NCI-H2081 treated with DMSO at 0.1 percent for 48 hours (cell line): Measurements from ENCODE around the gene GNL2.
"Not testable (repeated sequence)": the region's sequence is repeated elsewhere in the genome, so short reads cannot be mapped to it uniquely, and the experiment has no call there.

Experiments
- DNase-seq: peaks from one replicate; lab custom pipeline; 2025; lab: John Stamatoyannopoulos, UW

Gene GNL2

DNA sequence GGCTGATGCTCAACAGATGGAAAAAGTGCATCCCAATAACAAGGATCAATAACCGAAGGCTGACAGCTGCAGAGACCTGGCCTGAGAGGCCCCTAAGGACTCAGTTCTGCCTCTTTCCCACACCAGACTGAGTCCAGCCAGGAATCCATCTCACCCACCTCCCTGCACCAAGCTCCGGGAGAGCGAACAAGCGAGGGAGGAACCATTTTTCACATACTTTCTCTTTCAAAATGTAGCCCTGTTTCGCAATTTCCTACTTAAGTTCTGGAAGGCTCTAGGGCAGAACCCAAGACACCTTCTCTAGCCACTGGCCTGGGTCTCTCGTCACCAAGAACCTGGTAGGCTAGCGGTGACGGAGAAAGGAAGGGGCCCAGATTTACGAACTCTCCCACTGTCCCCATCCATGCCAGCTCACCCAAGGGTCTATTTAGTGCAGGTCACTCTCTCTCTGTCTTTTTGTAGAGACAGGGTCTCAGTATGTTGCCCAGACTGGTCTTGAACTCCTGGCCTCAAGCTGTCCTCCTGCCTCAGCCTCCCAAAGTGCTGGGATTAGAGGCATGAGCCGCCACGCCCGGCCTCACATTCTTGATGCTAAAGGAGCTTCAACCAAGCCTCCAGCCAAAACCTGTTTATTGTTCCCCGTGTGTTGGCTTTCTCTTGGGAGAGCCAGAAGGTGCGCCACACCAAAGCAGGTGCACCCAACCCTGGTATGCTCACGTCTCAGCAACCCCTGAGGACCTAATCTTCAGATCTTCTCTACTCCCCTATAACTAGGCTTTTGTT lies 10.9 kb upstream of the GNL2 start:
- no peak for DNase-seq

DNA sequence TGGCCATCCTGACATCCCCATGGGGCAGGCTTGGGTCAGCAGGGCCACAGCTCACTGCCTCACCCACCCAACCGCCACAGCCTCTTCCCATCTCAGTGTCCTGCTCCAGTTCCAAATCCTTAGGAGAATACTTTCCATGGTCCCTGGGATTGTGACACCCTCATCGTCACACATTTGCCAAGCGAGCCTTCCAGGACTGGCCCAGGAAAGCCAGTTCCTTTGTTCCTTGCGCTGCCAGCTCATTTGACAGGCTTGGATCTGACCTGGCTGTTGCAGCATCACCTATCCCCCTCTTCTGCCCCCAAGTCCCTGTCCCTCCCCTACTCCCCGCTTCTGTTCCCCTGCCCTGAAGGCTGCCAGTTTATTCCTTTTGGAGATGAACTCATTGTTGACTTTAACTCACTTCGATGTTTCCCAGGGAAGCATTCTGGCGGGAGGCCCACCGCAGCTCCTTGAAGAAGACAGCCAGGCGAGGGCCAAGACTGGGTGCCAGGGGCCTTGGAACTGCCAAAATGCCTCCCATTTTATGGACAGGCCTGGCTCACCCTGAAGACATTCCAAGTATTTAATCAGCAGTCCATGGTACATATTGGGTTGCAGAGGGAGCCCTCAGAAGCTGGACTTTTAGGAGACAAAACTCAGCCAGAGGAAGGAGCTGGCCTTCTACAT lies 10.2 kb upstream of the GNL2 start:
- DNase-seq: no peak

DNA sequence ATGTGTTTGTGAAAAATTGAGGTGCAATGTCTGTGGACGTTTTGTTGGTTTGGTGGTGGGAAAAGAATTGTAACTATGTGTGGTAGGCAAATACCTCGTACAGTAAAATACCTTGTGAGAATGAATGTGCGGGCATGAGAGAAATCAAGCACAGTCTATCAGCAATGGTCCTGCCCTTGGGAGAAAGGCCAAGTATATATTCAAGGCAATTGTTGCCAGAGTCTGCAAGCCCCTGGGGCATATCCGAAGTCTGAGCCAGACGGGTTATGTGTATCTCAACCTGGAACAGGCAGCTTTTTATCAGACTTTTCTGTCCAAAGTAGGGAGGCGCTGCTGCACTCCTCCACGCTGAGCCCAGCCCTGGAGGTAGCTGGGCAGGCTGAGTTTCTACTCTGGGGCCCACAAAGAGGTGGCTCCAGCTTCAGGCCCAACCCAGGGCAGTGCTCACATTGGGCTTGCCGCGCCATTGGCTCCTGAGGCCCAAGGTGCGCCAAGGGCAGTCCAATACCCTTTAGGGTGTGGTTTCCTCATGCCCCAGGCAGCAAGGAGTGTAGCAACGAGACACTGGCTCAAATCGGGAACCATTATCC lies 9.4 kb upstream of the GNL2 start:
- no peak for DNase-seq

DNA sequence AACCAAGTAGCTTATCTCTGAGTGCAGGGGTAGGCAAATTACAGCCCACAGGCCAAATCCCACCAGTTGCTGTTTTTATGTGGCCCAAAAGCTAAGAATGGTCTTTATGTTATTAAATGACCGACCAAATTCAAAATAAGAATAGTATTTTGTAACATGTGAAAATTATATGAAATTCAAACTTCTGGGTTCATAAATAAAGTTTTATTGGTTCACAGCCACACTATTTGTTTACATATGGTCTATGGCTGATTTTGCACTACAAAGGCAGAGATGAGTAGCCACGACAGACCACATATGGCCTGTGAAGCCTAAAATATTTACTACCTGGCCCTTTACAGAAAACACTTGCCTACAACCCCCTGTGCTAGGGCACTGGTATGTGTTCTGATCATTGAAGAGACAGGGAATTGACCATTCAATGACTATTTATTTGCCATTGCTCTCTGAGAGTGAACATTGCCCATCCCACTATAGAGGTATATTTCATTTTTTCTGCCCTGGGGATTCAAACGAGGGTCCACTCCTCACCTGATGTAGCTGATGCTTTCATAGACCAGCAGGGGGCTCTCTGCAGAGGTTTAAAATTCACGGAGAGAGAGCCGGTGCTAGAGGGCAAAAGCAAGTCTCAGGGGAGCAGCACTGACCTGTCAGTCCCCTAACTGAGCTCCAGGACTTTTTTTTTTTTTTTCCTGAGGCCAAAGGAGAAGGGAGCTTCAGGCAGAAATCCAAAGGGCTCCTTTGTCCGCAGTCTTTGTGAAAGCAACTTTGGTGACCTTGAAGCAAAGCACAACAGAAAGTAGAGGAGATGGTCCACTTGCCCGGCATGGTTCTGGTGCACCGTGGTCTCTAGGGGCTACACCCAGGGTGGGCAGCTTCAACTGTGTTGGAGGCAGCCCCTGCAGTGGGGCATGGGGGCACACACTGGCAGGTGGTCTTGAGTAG lies 7.3 kb upstream of the GNL2 start:
- no peak for DNase-seq

DNA sequence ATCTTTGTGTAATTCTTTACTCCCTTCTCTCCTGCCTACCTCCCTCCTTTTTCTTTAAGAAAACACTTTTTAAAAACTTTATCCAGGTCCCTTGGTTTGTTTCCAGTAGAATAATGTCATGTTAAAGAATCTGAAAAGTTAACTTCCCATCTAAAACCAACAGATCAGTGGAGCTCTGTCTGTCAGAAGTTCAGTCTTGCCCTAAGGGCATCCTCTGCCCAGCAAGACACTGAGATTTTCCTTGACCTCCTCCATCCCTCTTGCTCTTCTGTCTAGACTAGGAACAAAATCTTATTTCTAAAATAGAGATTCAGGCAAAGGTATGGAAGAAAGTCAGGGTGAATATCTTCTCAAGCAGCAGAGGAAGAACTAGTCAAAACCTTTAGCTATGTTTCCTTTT lies 5.7 kb upstream of the GNL2 start:
- DNase-seq: no peak

DNA sequence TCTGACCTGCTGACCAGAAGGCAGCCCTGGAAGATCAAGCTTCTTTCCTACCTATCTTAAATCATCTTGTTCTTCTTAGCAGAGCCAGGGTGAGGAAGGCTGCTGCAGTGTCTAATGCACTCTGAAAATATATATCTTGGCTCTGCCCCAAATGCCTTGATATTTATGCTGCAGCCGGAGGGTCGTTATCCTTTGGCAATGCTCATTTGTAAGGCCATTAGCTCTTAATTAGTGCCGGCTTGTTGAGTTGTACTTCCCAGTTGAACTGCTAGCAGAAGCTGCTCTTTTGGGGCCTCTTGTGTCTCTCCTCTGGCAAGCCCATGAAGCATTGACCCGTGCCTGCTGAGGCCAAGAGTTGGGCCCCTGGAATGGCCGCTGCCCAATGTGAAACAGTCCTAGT lies 4.2 kb upstream of the GNL2 start:
- no peak for DNase-seq

DNA sequence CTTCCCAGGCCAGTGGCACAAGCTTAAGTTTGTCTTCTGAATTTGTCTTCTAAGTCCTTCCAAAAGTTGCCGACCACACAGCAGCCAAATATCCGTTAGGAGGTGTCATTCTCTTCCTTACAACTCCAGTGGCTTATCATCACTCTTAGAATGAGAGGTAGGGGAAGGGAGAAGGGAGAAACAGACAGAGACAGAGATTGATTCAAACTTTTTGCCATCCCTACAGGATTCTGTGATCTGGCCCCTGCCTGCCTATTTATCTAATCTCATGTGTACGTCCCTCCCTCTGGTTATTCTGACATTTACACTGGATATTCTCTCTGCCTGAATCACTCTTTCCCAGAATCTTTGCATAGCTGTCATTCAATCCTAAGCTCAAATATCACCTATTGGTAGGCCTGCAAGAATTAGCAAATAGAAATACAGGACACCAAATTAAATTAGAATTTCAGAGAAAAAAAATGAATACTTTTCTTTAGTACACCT lies 488 bp upstream of the GNL2 start:
- no peak for DNase-seq

DNA sequence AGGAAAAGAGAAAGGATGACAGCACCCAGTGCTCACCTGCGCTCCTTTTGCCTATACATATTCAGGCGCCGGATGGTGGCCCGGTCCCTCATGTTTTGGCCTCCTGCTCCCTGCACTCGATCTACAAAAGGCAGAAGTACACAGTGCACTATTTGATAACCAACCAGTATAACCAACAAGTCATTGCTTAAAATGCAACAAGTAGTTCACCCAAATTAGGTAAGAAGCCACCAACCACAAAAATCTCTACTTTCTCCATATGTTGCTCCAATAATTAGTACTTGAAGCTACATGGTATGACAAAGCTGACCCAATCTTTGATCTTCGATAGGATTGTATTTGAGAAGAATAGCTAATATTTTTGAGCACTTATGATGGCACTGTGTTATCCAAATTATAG lies 2.0 kb downstream of the GNL2 start:
- no peak for DNase-seq

DNA sequence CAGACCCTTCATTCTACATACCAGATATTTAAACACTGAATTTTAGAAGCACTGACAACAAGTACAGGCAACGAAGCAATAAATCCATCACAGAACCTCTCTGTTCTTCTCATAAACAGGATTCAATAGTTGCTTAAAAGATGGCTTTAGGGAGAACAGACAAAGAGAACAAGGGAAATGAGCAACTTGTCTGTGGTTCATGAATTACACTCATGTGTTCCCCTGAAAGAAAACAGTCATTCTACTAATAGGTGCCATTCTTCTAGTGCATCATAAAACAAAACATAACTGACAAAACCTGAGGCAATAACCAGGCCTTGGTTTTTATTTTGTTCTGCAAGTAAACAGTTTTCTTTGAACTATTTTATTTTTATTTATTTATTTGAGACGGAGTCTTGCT lies 6.8 kb downstream of the GNL2 start:
- no peak for DNase-seq

DNA sequence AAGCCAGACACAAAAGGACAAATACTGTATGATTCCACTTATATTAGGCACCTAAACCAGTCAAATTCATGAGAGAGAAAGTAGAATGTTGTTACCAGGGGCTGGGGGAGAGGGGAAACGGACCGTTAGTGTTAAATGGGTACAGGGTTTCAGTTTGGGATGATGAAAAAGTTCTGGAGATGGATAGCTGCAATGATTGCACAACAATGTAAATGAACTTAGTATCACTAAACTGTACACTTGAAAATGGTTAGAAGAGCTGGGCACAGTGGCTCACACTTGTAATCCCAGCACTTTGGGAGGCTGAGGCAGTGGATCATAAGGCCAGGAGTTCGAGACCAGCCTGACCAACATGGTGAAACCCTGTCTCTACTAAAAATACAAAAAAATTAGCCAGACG lies 11.2 kb downstream of the GNL2 start:
- DNase-seq: not testable (repeated sequence)

DNA sequence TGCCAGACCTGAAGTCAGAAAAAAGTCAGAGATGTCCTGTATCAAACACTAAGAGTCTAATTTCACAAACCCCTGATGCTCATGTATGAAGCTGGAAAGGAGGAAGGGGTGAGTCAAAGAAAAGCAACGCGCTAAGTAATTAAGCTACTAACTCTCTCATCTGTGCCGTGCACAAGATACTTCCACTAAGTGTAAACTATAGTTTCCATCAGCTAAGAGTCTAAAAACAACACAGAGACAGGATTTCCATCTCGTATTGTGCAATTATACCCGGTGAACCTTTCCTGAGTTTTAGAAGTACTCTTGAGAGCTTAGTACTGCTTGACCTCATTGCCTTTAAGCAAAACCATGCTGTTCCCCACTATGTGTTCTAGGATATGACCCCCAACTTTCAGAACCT lies 20.0 kb downstream of the GNL2 start:
- DNase-seq: no peak

DNA sequence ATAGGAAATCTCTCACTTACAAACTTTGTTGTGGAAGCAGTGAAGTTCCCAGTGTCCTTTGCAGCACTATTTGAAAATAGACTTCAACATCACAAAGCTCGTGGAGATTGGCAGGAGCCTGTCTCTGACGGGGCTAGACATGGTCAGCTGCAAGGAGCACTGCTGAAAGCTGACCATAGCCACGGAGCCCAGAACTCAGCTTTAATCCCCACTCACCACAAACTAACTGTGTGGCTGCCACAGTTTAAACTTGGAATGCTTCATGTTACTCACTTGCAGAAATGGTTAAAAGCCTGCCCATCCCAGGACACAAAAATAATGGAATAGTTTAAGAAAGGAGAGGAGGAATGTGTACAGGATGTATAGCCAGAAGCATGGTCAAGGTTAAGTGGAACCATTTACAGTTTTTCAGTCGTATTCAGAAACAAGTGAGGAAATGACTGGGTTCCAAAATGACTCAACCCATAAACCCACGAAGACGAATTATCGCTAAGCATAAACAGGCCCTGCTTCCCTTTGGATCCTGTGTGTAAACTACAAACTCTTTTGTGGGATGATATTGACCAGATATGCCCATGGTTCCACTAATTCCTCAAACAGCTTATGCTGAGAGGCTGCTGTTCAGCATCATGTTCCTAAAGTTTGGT lies 20.8 kb downstream of the GNL2 start:
- DNase-seq: no peak

DNA sequence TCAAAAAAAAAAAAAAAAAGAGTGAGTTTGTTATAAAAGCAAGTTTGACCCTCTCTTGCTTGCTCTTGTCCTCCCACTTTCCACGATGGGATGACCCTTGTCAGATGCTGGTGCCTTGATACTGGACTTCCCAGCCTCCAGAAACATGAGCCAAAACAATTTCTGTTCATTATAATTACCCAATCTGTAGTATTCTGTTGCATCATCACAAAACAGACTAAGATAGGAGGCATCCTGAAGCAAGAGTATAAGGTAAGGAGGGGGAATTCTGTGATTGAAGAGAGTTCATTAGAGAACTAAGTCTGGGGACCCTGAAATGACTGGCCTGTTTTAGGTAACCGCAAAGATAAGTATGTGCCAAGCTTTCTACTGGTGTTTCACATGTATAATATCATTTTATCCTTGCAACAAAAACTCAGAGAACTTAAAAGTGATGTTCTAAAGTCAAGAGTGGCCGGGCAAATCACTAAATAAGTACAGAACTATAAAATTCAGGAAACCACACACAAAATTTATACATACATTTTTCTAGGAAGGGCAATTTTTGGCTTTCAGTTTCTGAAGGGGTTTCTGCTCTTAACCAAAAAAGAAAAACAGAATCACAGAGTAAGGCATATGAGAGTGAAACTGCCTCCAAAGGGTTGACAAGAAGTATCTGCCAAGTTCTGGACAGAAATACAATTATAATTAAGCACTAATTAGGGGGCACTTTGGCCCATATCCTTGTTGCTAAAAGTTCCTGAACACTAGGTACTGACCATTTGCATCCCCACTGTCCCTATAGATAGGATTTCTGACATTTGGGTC lies 25.0 kb downstream of the GNL2 start:
- DNase-seq: no peak

DNA sequence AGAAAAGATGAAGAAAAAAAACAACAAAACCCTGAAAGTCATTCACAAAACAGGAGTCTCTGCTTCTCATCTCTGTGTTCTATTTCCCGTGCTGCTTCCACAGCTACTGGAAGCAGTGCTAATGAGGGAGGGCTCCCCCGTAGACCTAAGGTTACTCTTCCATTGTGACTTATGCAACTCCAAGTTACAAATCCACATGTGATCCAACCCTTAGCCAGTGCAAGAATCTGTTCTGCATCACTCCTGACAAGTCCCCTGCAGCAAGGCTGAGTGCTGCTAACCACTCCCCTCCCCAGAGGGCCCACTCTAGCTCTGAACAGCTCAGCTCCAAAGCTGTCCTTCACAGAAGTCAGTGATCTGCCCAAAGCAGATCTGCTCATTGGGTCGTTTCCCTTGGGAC lies 28.7 kb downstream of the GNL2 start:
- DNase-seq: no peak

DNA sequence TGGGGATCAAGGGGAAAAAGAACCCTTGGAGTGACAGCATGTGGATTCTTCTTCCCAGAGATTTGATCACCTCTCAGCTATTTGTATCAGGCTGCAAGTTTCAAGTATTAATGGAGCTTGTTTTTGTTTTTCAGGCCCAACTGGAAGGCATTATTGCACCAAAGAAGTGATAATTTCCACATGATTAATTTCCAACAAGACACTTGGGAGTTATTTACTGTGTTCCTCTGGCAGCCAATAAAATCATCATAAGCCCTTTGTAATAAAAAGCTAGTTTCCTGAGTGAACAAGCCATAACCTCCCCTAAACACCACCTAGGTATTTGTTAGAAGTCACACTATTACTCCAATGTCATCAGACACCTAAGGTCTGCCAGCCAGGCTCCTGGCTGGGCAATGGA lies 30.8 kb downstream of the GNL2 start:
- DNase-seq: no peak

DNA sequence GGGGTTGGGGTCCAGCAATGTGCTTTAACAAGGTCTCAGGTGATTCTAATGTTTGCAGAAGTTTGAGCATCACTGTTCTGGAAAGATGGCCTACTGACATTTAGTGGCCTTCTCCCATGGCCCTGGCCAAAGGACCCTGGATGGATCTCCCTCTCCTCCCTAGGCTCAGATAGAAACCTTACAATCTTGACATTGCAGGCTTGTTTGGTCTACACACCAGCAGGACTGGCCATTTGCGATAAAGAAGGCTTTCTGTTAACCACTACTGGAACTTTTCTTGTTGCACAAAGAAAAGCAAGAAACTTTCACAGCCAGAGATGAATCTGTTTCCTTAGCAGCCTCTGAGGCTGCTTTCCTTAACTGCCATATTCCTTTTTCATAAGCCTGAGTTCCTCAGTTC lies 32.8 kb downstream of the GNL2 start:
- DNase-seq: no peak

DNA sequence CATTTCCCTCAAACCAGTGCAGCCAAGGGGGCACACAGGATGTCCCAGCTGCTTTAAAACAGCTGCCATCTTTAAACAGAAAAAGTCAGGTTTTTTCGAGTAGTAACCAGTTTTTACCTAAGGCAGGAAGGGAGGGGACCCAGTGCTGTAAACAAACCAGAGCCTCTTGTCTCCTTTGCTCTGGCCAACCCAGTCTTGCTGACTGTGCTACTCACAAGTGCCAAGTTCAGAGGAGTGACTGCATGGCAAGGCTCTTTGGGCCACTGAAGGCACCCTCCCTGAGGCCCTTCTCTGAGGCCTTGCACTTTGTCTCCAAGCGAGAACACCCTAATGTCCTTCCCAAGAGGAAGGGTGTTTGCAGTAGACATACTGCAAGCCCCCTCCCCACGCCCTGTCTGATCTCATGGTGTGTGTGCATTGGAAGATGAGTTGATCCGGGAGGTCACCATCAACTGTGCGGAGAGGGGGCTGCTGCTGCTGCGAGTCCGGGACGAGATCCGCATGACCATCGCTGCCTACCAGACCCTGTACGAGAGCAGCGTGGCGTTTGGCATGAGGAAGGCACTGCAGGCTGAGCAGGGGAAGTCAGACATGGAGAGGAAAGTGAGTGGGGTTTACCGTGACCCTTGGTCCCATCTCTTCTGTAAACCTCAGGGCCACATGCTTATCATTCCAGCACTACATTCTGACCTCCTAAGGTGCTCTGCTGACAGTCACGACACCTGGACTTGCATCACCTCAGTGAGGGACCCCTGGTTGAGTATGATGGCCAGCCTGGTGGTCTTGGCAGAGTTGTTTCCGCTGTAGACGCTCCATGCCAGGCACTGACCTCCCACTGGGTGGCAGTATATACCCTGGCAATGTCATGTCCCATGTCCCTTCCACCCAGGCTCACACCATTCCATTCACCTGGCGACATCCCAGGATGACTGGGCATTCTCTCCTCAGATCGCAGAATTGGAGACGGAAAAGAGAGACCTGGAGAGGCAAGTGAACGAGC lies 34.3 kb downstream of the GNL2 start:
- DNase-seq: no peak

DNA sequence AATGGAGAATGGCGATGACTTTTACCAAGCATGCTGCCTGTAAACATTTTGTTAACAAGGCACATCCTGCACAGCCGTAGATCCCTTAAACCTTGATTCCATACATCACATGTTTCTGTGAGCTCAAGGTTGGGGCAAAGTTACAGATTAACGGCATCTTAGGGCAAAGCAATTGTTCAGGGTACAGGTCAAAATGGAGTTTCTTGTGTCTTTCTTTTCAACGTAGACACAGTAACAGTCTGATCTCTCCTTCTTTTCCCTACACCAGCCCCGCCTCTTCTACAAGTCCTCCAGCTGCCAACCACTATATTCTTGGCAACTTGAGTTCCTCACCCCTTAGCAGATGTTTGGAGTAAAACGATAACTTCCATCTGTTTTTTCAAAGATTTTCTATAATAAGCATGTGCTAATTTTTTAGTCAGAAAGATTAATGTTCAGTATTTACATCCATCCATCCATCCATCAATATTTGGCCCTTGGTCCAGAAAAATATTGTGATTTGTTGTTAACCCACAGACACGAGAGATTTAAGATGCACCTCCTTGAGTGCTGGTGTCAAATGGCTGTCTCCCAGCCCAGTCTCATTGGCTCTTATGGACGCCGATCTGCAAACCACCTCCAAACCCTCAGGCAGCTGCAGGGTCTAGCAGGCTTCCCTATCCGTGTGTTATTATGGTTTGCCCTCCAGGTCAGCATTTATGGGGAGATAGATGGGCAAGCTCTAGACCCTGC lies 35.2 kb downstream of the GNL2 start:
- no peak for DNase-seq

DNA sequence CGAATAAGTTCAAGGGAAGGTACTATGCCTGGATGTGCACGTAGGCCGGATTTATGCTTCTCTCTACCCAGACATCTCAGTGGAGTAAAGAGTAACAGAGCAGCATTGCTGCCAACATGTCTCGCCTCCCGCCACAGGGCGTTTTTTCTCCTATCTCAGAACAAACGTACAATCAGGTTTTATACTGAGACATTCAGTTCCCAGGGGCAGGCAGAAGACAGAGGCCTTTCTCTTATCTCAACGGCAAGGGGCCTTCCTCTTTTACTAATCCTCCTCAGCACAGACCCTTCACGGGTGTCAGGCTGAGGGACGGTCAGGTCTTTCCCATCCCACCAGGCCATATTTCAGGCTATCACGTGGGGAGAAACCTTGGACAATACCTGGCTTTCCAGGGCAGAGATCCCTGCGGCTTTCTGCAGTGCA lies 35.8 kb downstream of the GNL2 start:
- not testable (repeated sequence) for DNase-seq
